Tibial nerve (tissue), 3 donors: ENCODE results near the gene AKR1C2.

Experiments
- CTCF ChIP-seq, 5 experiments: fragments of 200-600 bp in 3 of 5; fragments of 450-650 bp in 2 of 5; sonication (generic) in 3 of 5; IDR thresholded peaks; one replicate each; pipeline ENCODE4 v1.5.1; 2016 to 2019; ENCODE audit warnings: antibody characterized with exemption in 5 of 5, mild to moderate bottlenecking in 3 of 5, moderate library complexity in 2 of 5
- POLR2A ChIP-seq, 2 donors: fragments of 450-650 bp; IDR thresholded peaks; one replicate each; pipeline ENCODE4 v1.6.1; 2017; ENCODE audit warnings: antibody characterized with exemption in 2 of 2, mild to moderate bottlenecking in 2 of 2, moderate library complexity in 2 of 2

DNA sequence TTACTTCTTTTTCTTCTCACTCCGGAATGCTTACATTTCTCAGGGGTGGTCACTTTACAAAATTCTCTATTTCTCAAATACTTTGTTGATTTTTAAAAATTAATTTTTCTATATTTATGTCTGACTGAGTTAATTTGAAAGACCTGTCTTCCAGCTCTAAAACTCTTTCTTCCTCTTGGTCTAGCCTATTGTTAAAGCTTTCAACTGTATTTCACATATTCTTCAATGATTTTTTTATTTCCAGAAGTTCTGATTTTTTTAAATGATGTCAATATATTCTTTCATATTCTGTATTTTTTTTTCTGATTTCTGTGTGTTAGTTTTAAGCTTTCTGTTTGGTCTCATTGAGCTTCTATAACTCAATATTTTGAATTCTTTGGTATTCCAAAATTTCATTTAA lies 27.3 kb upstream of the AKR1C2 start:
- no peak for TF ChIP-seq POLR2A (IDR thresholded peaks at IDR 0.05)
- TF ChIP-seq CTCF (IDR thresholded peaks at IDR 0.05) = no peak
